Measurements from ENCODE around the gene CADM4. TPM values are rescaled to one million over a fixed set of nuclear protein-coding genes. Genes with fewer than 3 reads are reported as not detected.
A peak's percentile ranks its signal among the peaks of the same experiment; 100 is the strongest.
"Not testable (repeated sequence)": the region's sequence is repeated elsewhere in the genome, so short reads cannot be mapped to it uniquely, and the experiment has no call there.

CADM4 gene
- total RNA-seq, 2 donors from 2014 or later, result 0.40 to 0.91 TPM

- H3K36me3 Mint-ChIP-seq (ENCODE audit: low read depth), result peaks cover 12% of the 10 kb centered on the region
- H3K27me3 Mint-ChIP-seq, result no peaks in the 10 kb centered on the region
- peak overlapping the region; percentile 43 for H3K27ac Mint-ChIP-seq
- DNase-seq, result no peak
- H3K4me3 Mint-ChIP-seq, result no peak overlapping the region
- no peak for ATAC-seq
- H3K4me1 Mint-ChIP-seq, result no peaks in the 10 kb centered on the region
- H3K9me3 ChIP-seq (ENCODE audit: control insufficient read depth, low read length, poor library complexity, severe bottlenecking), result no peaks in the 10 kb centered on the region
Measured at GRCh38 chr19:43652546-43652874, 12.9 kb upstream of the CADM4 start.

GRCh38 chr19:43651758-43652545 is 12.3 kb upstream of the CADM4 start:
- ATAC-seq (peak; percentile 51), DNase-seq (peak in 1 of 3 donors; percentile 20)
- H3K27me3 Mint-ChIP-seq, result no peaks in the 10 kb centered on the region
- H3K4me1 Mint-ChIP-seq, result no peaks in the 10 kb centered on the region
- H3K4me3 Mint-ChIP-seq, result no peak overlapping the region
- H3K9me3 ChIP-seq (ENCODE audit: control insufficient read depth, low read length, poor library complexity, severe bottlenecking), result no peaks in the 10 kb centered on the region
- H3K36me3 Mint-ChIP-seq (ENCODE audit: low read depth), result peaks cover 9% of the 10 kb centered on the region
- peak overlapping the region; percentile 43 for H3K27ac Mint-ChIP-seq

GRCh38 chr19:43650276-43650675 is 10.6 kb upstream of the CADM4 start:
- not testable (repeated sequence) for H3K36me3 Mint-ChIP-seq (ENCODE audit: low read depth); H3K9me3 ChIP-seq (ENCODE audit: control insufficient read depth, low read length, poor library complexity, severe bottlenecking); H3K4me3 Mint-ChIP-seq; H3K27ac Mint-ChIP-seq; H3K27me3 Mint-ChIP-seq; DNase-seq; H3K4me1 Mint-ChIP-seq; ATAC-seq

GRCh38 chr19:43649514-43649913 is 9.9 kb upstream of the CADM4 start:
- ATAC-seq (no peak), DNase-seq (no peak)
- Mint-ChIP-seq H3K36me3 (ENCODE audit: low read depth) (peaks cover 4% of the 10 kb centered on the region), H3K4me3 (no peak overlapping the region), H3K27me3 (no peaks in the 10 kb centered on the region), H3K4me1 (no peaks in the 10 kb centered on the region), H3K27ac (no peak overlapping the region)
- no peaks in the 10 kb centered on the region for H3K9me3 ChIP-seq (ENCODE audit: control insufficient read depth, low read length, poor library complexity, severe bottlenecking)

- ATAC-seq (no peak), DNase-seq (no peak)
- Mint-ChIP-seq H3K27ac (no peak overlapping the region), H3K4me1 (no peaks in the 10 kb centered on the region), H3K4me3 (no peak overlapping the region), H3K27me3 (no peaks in the 10 kb centered on the region), H3K36me3 (ENCODE audit: low read depth) (peaks cover 3% of the 10 kb centered on the region)
- H3K9me3 ChIP-seq (ENCODE audit: control insufficient read depth, low read length, poor library complexity, severe bottlenecking), result no peaks in the 10 kb centered on the region
Measured at GRCh38 chr19:43648633-43649032, 9.0 kb upstream of the CADM4 start.

GRCh38 chr19:43644181-43644580 is 4.5 kb upstream of the CADM4 start:
- no peak overlapping the region for H3K4me3 Mint-ChIP-seq

GRCh38 chr19:43643326-43643725 is 3.7 kb upstream of the CADM4 start:
- Mint-ChIP-seq H3K27ac (no peak overlapping the region), H3K4me3 (no peak overlapping the region), H3K27me3 (peaks cover 16% of the 10 kb centered on the region), H3K36me3 (ENCODE audit: low read depth) (peaks cover 9% of the 10 kb centered on the region), H3K4me1 (peaks cover 16% of the 10 kb centered on the region)
- DNase-seq, result no peak
- H3K9me3 ChIP-seq (ENCODE audit: control insufficient read depth, low read length, poor library complexity, severe bottlenecking), result no peaks in the 10 kb centered on the region
- ATAC-seq, result no peak

More at GRCh38 chr19:43644181-43644580, 4.5 kb upstream of the CADM4 start:
- H3K9me3 ChIP-seq (ENCODE audit: control insufficient read depth, low read length, poor library complexity, severe bottlenecking), result no peaks in the 10 kb centered on the region
- ATAC-seq (no peak), DNase-seq (no peak)
- peaks cover 8% of the 10 kb centered on the region for H3K27me3 Mint-ChIP-seq
- peaks cover 7% of the 10 kb centered on the region for H3K4me1 Mint-ChIP-seq
- H3K27ac Mint-ChIP-seq, result no peak overlapping the region
- H3K36me3 Mint-ChIP-seq (ENCODE audit: low read depth), result peaks cover 4% of the 10 kb centered on the region

- Mint-ChIP-seq H3K4me1 (peaks cover 16% of the 10 kb centered on the region), H3K27me3 (peaks cover 21% of the 10 kb centered on the region), H3K27ac (no peak overlapping the region), H3K4me3 (no peak overlapping the region), H3K36me3 (ENCODE audit: low read depth) (peaks cover 5% of the 10 kb centered on the region)
- no peaks in the 10 kb centered on the region for H3K9me3 ChIP-seq (ENCODE audit: control insufficient read depth, low read length, poor library complexity, severe bottlenecking)
- no peak for ATAC-seq
- DNase-seq, result no peak
Measured at GRCh38 chr19:43642531-43642930, 2.9 kb upstream of the CADM4 start.

GRCh38 chr19:43641333-43641732 is 1.7 kb upstream of the CADM4 start:
- H3K4me1 Mint-ChIP-seq, result peaks cover 16% of the 10 kb centered on the region
- H3K36me3 Mint-ChIP-seq (ENCODE audit: low read depth), result peaks cover 5% of the 10 kb centered on the region
- H3K9me3 ChIP-seq (ENCODE audit: control insufficient read depth, low read length, poor library complexity, severe bottlenecking), result no peaks in the 10 kb centered on the region
- peaks cover 26% of the 10 kb centered on the region for H3K27me3 Mint-ChIP-seq
- no peak for ATAC-seq
- peak overlapping the region; percentile 82 for H3K27ac Mint-ChIP-seq
- H3K4me3 Mint-ChIP-seq, result peak overlapping the region; percentile 90
- DNase-seq, result no peak

GRCh38 chr19:43640424-43640757 is 741 bp upstream of the CADM4 start:
- no peak for DNase-seq
- H3K27ac Mint-ChIP-seq, result peak overlapping the region; percentile 82
- peak overlapping the region; percentile 90 for H3K4me3 Mint-ChIP-seq
- no peak for ATAC-seq
- peaks cover 5% of the 10 kb centered on the region for H3K36me3 Mint-ChIP-seq (ENCODE audit: low read depth)
- H3K27me3 Mint-ChIP-seq, result peaks cover 30% of the 10 kb centered on the region
- peaks cover 16% of the 10 kb centered on the region for H3K4me1 Mint-ChIP-seq
- no peaks in the 10 kb centered on the region for H3K9me3 ChIP-seq (ENCODE audit: control insufficient read depth, low read length, poor library complexity, severe bottlenecking)

GRCh38 chr19:43638995-43639518 is 593 bp downstream of the CADM4 start:
- H3K27me3 Mint-ChIP-seq, result peaks cover 30% of the 10 kb centered on the region
- H3K9me3 ChIP-seq (ENCODE audit: control insufficient read depth, low read length, poor library complexity, severe bottlenecking), result no peaks in the 10 kb centered on the region
- peak overlapping the region; percentile 95 for H3K4me3 Mint-ChIP-seq
- no peak for DNase-seq
- peaks cover 16% of the 10 kb centered on the region for H3K4me1 Mint-ChIP-seq
- peak overlapping the region; percentile 53 for H3K27ac Mint-ChIP-seq
- ATAC-seq, result no peak
- peaks cover 5% of the 10 kb centered on the region for H3K36me3 Mint-ChIP-seq (ENCODE audit: low read depth)

GRCh38 chr19:43638214-43638994 is 1.2 kb downstream of the CADM4 start:
- ATAC-seq (no peak), DNase-seq (no peak)
- H3K4me3 Mint-ChIP-seq, result peak overlapping the region; percentile 95
- peak overlapping the region; percentile 53 for H3K27ac Mint-ChIP-seq
- peaks cover 30% of the 10 kb centered on the region for H3K27me3 Mint-ChIP-seq
- H3K36me3 Mint-ChIP-seq (ENCODE audit: low read depth), result peaks cover 5% of the 10 kb centered on the region
- no peaks in the 10 kb centered on the region for H3K9me3 ChIP-seq (ENCODE audit: control insufficient read depth, low read length, poor library complexity, severe bottlenecking)
- peaks cover 16% of the 10 kb centered on the region for H3K4me1 Mint-ChIP-seq

GRCh38 chr19:43636121-43636683 is 3.4 kb downstream of the CADM4 start:
- no peak for ATAC-seq
- no peak for DNase-seq
- peaks cover 14% of the 10 kb centered on the region for H3K4me1 Mint-ChIP-seq
- no peak overlapping the region for H3K27ac Mint-ChIP-seq
- no peaks in the 10 kb centered on the region for H3K9me3 ChIP-seq (ENCODE audit: control insufficient read depth, low read length, poor library complexity, severe bottlenecking)
- H3K27me3 Mint-ChIP-seq, result peaks cover 32% of the 10 kb centered on the region
- H3K36me3 Mint-ChIP-seq (ENCODE audit: low read depth), result peaks cover 8% of the 10 kb centered on the region
- no peak overlapping the region for H3K4me3 Mint-ChIP-seq
